ENCODE data around the gene PGC.

Gene PGC

GRCh38 chr6:41712651-41713103 is 34.5 kb downstream of the PGC start:
- no peak for DNase-seq (ENCODE audit: extremely low spot score)
- CTCF ChIA-PET = no interaction called here
- POLR2A ChIA-PET = no interaction called here
- TF ChIP-seq BHLHE40 (IDR thresholded peaks at IDR 0.05; ENCODE audit: borderline replicate concordance) (no peak), LEF1 (IDR thresholded peaks at IDR 0.05; ENCODE audit: borderline replicate concordance) (no peak), FOXK2 (IDR thresholded peaks at IDR 0.05) (no peak), CTBP1 (IDR thresholded peaks at IDR 0.05; ENCODE audit: borderline replicate concordance) (no peak), ARNT (IDR thresholded peaks at IDR 0.05) (no peak), NFRKB (IDR thresholded peaks at IDR 0.05) (no peak), PKNOX1 (IDR thresholded peaks at IDR 0.05) (no peak), FOXM1 (IDR thresholded peaks at IDR 0.05; ENCODE audit: borderline replicate concordance) (no peak), FOXA1 (IDR thresholded peaks at IDR 0.05) (no peak), HDGF (IDR thresholded peaks at IDR 0.05; ENCODE audit: borderline replicate concordance) (no peak), ELF4 (IDR thresholded peaks at IDR 0.05) (no peak), TARDBP (IDR thresholded peaks at IDR 0.05) (no peak), ZNF384 (IDR thresholded peaks at IDR 0.05) (no peak), L3MBTL2 (conservative IDR thresholded peaks at IDR 0.05) (no peak), SP1 (IDR thresholded peaks at IDR 0.05) (no peak), SUZ12 (IDR thresholded peaks at IDR 0.05) (no peak)

DNA sequence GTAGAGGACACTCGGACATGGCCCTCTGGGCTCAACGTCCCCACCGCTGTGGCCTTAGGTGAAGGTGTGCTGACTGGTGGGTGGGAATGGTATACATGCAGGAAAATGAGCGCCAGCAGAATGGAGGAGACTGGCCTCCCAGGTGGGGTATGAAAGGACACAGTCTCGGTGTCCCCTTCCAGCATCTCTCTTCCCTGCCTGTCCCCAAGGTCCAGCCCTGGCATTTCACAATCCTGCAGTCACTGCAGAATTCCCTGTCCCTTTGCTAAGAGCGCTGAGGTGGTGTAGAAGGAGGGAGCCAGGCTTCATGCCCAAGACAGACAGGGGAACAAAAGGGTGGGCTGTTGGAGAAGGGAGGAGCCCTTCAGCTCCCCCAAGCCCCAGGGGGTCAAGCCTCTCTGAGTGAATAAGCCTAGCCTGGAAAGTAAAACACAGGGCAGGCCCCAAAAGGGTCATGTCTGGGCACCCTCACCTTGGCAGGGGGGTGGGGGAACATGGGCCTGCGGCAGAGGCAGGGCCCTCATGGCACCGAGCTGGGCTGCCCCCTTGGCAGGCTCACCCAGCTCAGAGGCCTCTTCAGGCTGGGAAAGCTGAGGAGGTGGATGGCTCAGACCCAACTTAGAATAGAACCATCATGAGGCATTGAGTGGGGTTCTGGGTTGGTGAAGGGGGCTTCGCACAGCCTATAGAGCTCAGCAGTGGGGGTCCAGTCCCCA is 35.7 kb downstream of the PGC start:
- DNase-seq (ENCODE audit: extremely low spot score) = no peak
- CTCF ChIA-PET = interaction anchor here (0.7 kb wide), 1 partner anchor 73 kb away, joined by 3 read pairs; no protein-coding TSS in a partner anchor
- POLR2A ChIA-PET = no interaction called here
- TF ChIP-seq L3MBTL2 (conservative IDR thresholded peaks at IDR 0.05) (no peak), PKNOX1 (IDR thresholded peaks at IDR 0.05) (no peak), ELF4 (IDR thresholded peaks at IDR 0.05) (no peak), TARDBP (IDR thresholded peaks at IDR 0.05) (no peak), SUZ12 (IDR thresholded peaks at IDR 0.05) (no peak), ARNT (IDR thresholded peaks at IDR 0.05) (no peak), LEF1 (IDR thresholded peaks at IDR 0.05; ENCODE audit: borderline replicate concordance) (no peak)

- POLR2A ChIA-PET = interaction anchor here (0.8 kb wide), 1 partner anchor 78 kb away, joined by 4 read pairs; the partner anchor contains the start of gene TOMM6
- TF ChIP-seq ELF4 (IDR thresholded peaks at IDR 0.05) = no peak
- no peak for TF ChIP-seq SP1 (IDR thresholded peaks at IDR 0.05)
- TF ChIP-seq ZNF384 (IDR thresholded peaks at IDR 0.05) = no peak
- no peak for TF ChIP-seq LEF1 (IDR thresholded peaks at IDR 0.05; ENCODE audit: borderline replicate concordance)
- TF ChIP-seq NFRKB (IDR thresholded peaks at IDR 0.05) = no peak
- TF ChIP-seq FOXK2 (IDR thresholded peaks at IDR 0.05) = no peak
- TF ChIP-seq ARNT (IDR thresholded peaks at IDR 0.05) = no peak
- TF ChIP-seq CTBP1 (IDR thresholded peaks at IDR 0.05; ENCODE audit: borderline replicate concordance) = no peak
- TF ChIP-seq L3MBTL2 (conservative IDR thresholded peaks at IDR 0.05) = no peak
- CTCF ChIA-PET = interaction anchor here (0.9 kb wide), 1 partner anchor 107 kb away, joined by 3 read pairs; no protein-coding TSS in a partner anchor
- no peak for DNase-seq (ENCODE audit: extremely low spot score)
Measured at GRCh38 chr6:41709375-41709774, 37.8 kb downstream of the PGC start.

- TF ChIP-seq ELF4 (IDR thresholded peaks at IDR 0.05) (no peak), FOXM1 (IDR thresholded peaks at IDR 0.05; ENCODE audit: borderline replicate concordance) (no peak), FOXK2 (IDR thresholded peaks at IDR 0.05) (no peak), BHLHE40 (IDR thresholded peaks at IDR 0.05; ENCODE audit: borderline replicate concordance) (no peak), CTBP1 (IDR thresholded peaks at IDR 0.05; ENCODE audit: borderline replicate concordance) (no peak), L3MBTL2 (conservative IDR thresholded peaks at IDR 0.05) (no peak), NFRKB (IDR thresholded peaks at IDR 0.05) (no peak), PKNOX1 (IDR thresholded peaks at IDR 0.05) (no peak), TARDBP (IDR thresholded peaks at IDR 0.05) (no peak), ARNT (IDR thresholded peaks at IDR 0.05) (no peak), SP1 (IDR thresholded peaks at IDR 0.05) (no peak), SUZ12 (IDR thresholded peaks at IDR 0.05) (no peak), FOXA1 (IDR thresholded peaks at IDR 0.05) (no peak), HDGF (IDR thresholded peaks at IDR 0.05; ENCODE audit: borderline replicate concordance) (no peak), ZNF384 (IDR thresholded peaks at IDR 0.05) (no peak), LEF1 (IDR thresholded peaks at IDR 0.05; ENCODE audit: borderline replicate concordance) (no peak)
- POLR2A ChIA-PET = interaction anchor here (0.8 kb wide), 1 partner anchor 78 kb away, joined by 4 read pairs; the partner anchor contains the start of gene TOMM6
- no peak for DNase-seq (ENCODE audit: extremely low spot score)
- CTCF ChIA-PET = interaction anchor here (0.6 to 1.0 kb wide), 4 partner anchors 9 to 107 kb away, joined by 3 to 4 read pairs (median 3); partner anchors contain the start of genes FRS3 and TOMM6
Measured at GRCh38 chr6:41708856-41709255, 38.3 kb downstream of the PGC start.

- CTCF ChIA-PET = interaction anchor here (0.5 to 1.9 kb wide), 5 partner anchors 12 to 366 kb away, joined by 3 to 7 read pairs (median 3); no protein-coding TSS in a partner anchor
- DNase-seq (ENCODE audit: extremely low spot score) = no peak
- TF ChIP-seq TARDBP (IDR thresholded peaks at IDR 0.05) (no peak), L3MBTL2 (conservative IDR thresholded peaks at IDR 0.05) (no peak)
- POLR2A ChIA-PET = no interaction called here
Measured at GRCh38 chr6:41707565-41708200, 39.5 kb downstream of the PGC start.
